Measurements from ENCODE around the gene MGAT5.

The MGAT5 gene

GRCh38 chr2:134344954-134345697 is 91.3 kb downstream of the MGAT5 start:
- TF ChIP-seq CTCF (IDR thresholded peaks at IDR 0.05), result no peak
- no peak for DNase-seq
- Mint-ChIP-seq H3K27me3 (ENCODE audit: low read depth, poor library complexity) (no peaks in the 10 kb centered on the region), H3K4me3 (no peak overlapping the region), H3K27ac (no peak overlapping the region), H3K36me3 (ENCODE audit: low read depth) (peaks cover 35% of the 10 kb centered on the region), H3K9me3 (no peaks in the 10 kb centered on the region), H3K4me1 (peaks cover 9% of the 10 kb centered on the region)

- Mint-ChIP-seq H3K4me3 (no peak overlapping the region), H3K27ac (no peak overlapping the region), H3K27me3 (ENCODE audit: low read depth, poor library complexity) (no peaks in the 10 kb centered on the region), H3K4me1 (peaks cover 9% of the 10 kb centered on the region), H3K36me3 (ENCODE audit: low read depth) (peaks cover 45% of the 10 kb centered on the region), H3K9me3 (no peaks in the 10 kb centered on the region)
- DNase-seq, result no peak
- TF ChIP-seq CTCF (IDR thresholded peaks at IDR 0.05), result no peak
Measured at GRCh38 chr2:134346141-134346540, 92.3 kb downstream of the MGAT5 start.

GRCh38 chr2:134347756-134348155 is 93.9 kb downstream of the MGAT5 start:
- no peak for DNase-seq
- peaks cover 4% of the 10 kb centered on the region for H3K4me1 Mint-ChIP-seq
- H3K36me3 Mint-ChIP-seq (ENCODE audit: low read depth), result peaks cover 58% of the 10 kb centered on the region
- H3K27ac Mint-ChIP-seq, result no peak overlapping the region
- no peaks in the 10 kb centered on the region for H3K9me3 Mint-ChIP-seq
- H3K27me3 Mint-ChIP-seq (ENCODE audit: low read depth, poor library complexity), result no peaks in the 10 kb centered on the region
- H3K4me3 Mint-ChIP-seq, result no peak overlapping the region
- TF ChIP-seq CTCF (IDR thresholded peaks at IDR 0.05), result no peak

- H3K36me3 Mint-ChIP-seq (ENCODE audit: low read depth), result peaks cover 56% of the 10 kb centered on the region
Measured at GRCh38 chr2:134348239-134348638, 94.4 kb downstream of the MGAT5 start.

GRCh38 chr2:134348760-134349159 is 94.9 kb downstream of the MGAT5 start:
- Mint-ChIP-seq H3K36me3 (ENCODE audit: low read depth) (peaks cover 51% of the 10 kb centered on the region), H3K4me3 (no peak overlapping the region), H3K27ac (no peak overlapping the region), H3K27me3 (ENCODE audit: low read depth, poor library complexity) (no peaks in the 10 kb centered on the region), H3K9me3 (no peaks in the 10 kb centered on the region), H3K4me1 (peaks cover 4% of the 10 kb centered on the region)
- no peak for DNase-seq
- TF ChIP-seq CTCF (IDR thresholded peaks at IDR 0.05), result no peak

More at GRCh38 chr2:134348239-134348638, 94.4 kb downstream of the MGAT5 start:
- no peak for TF ChIP-seq CTCF (IDR thresholded peaks at IDR 0.05)
- Mint-ChIP-seq H3K27ac (no peak overlapping the region), H3K4me1 (peaks cover 4% of the 10 kb centered on the region), H3K4me3 (no peak overlapping the region), H3K27me3 (ENCODE audit: low read depth, poor library complexity) (no peaks in the 10 kb centered on the region), H3K9me3 (no peaks in the 10 kb centered on the region)
- no peak for DNase-seq

GRCh38 chr2:134351016-134351415 is 97.1 kb downstream of the MGAT5 start:
- H3K4me1 Mint-ChIP-seq, result peaks cover 3% of the 10 kb centered on the region
- no peak for TF ChIP-seq CTCF (IDR thresholded peaks at IDR 0.05)
- no peak for DNase-seq
- no peak overlapping the region for H3K4me3 Mint-ChIP-seq
- H3K27ac Mint-ChIP-seq, result no peak overlapping the region
- peaks cover 41% of the 10 kb centered on the region for H3K36me3 Mint-ChIP-seq (ENCODE audit: low read depth)
- no peaks in the 10 kb centered on the region for H3K9me3 Mint-ChIP-seq
- H3K27me3 Mint-ChIP-seq (ENCODE audit: low read depth, poor library complexity), result no peaks in the 10 kb centered on the region

Data from nephron progenitor cell (in vitro differentiated cells).